SU-DHL-6 (cell line): Measurements from ENCODE around the gene DOCK3.

Experiments used
- EZH2phosphoT487 ChIP-seq: fragments of 200-600 bp; sonication (generic), shearing (Covaris generic); conservative IDR thresholded peaks from 2 replicates; pipeline ENCODE4 v1.6.1; 2018; ENCODE audit warnings: mild to moderate bottlenecking, antibody characterized with exemption, low read length, moderate library complexity, mixed read lengths
- TF ChIP-seq, protein P1 (sequence below): fragments of 200-600 bp; sonication (generic); IDR thresholded peaks from one replicate; pipeline ENCODE4 v1.5.1; 2017; ENCODE audit warnings: antibody characterized with exemption, mild to moderate bottlenecking, low read length, moderate library complexity; ENCODE audit not compliant: insufficient read depth, poor library complexity, severe bottlenecking

DNA sequence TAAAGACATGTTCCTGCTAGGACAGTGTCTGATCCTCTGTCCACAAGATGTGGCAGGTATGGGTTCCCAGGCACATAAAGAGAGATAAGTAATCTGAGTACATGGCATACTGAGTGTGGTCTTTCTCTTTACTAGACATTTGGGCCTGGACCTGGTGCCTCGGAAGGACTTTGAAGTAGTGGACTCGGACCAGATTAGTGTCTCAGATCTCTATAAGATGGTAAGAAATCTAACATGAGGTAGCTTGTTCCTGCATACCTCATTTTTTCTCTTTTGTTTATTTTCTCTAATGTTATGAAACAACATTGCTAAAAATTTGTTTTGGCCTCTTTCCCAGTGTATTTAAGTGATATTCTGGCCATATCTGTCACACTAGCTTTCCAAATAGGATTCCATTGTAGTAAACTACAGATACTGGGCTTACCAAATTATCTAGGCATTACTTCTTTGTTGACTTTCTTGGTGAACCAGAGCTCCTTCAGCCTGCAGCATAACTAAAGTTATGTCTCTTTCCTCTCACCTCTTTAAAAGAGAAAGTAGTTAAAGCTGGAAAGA is 400.6 kb downstream of the DOCK3 start:
- TF ChIP-seq, protein P1, sequence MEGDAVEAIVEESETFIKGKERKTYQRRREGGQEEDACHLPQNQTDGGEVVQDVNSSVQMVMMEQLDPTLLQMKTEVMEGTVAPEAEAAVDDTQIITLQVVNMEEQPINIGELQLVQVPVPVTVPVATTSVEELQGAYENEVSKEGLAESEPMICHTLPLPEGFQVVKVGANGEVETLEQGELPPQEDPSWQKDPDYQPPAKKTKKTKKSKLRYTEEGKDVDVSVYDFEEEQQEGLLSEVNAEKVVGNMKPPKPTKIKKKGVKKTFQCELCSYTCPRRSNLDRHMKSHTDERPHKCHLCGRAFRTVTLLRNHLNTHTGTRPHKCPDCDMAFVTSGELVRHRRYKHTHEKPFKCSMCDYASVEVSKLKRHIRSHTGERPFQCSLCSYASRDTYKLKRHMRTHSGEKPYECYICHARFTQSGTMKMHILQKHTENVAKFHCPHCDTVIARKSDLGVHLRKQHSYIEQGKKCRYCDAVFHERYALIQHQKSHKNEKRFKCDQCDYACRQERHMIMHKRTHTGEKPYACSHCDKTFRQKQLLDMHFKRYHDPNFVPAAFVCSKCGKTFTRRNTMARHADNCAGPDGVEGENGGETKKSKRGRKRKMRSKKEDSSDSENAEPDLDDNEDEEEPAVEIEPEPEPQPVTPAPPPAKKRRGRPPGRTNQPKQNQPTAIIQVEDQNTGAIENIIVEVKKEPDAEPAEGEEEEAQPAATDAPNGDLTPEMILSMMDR = no peak
- TF ChIP-seq EZH2phosphoT487 = no peak
